Activated T-cell treated with anti-CD3 and anti-CD28 coated beads, Interleukin-2, amount 50 U/mL, for 72 hours (primary cell): Measurements from ENCODE around the gene ABCG8. TPM values are rescaled to one million over a fixed set of nuclear protein-coding genes. Genes with fewer than 3 reads are reported as not detected.

Experiments used
- ATAC-seq, 2 donors: fragments of 150-1000 bp; cut with Tn5 transposase; replicated peaks in 1 of 2; 2 replicates each; pipeline ENCODE4 v1.10.0; 2021; ENCODE audit warnings: moderate library complexity in 2 of 2, mild to moderate bottlenecking in 1 of 2
- DNase-seq, 2 donors: peaks; one replicate each; pipeline ENCODE4 v3.0.0; 2021 to 2022; ENCODE audit warnings: mixed read lengths in 1 of 2
- H3K27ac Mint-ChIP-seq: one replicate; pipeline ENCODE4 v1.8.0; 2022; ENCODE audit warnings: mild to moderate bottlenecking, moderate library complexity, mixed read lengths
- H3K27me3 Mint-ChIP-seq: one replicate; pipeline ENCODE4 v1.8.0; 2022; ENCODE audit warnings: low read depth, mixed read lengths
- H3K36me3 Mint-ChIP-seq, 2 donors: one replicate each; pipeline ENCODE4 v1.8.0; 2022; ENCODE audit warnings: mixed read lengths in 2 of 2, mild to moderate bottlenecking in 1 of 2; ENCODE audit not compliant: insufficient read depth in 2 of 2
- H3K4me1 Mint-ChIP-seq: one replicate; pipeline ENCODE4 v1.8.0; 2022; ENCODE audit warnings: low read depth, mixed read lengths
- H3K4me3 Mint-ChIP-seq, 2 donors: one replicate each; pipeline ENCODE4 v1.8.0; 2022; ENCODE audit warnings: mild to moderate bottlenecking in 2 of 2, mixed read lengths in 2 of 2, moderate library complexity in 2 of 2
- H3K9me3 Mint-ChIP-seq, 2 donors: one replicate each; pipeline ENCODE4 v1.8.0; 2022; ENCODE audit warnings: mixed read lengths in 2 of 2
- total RNA-seq, 2 donors: library from RNA; stranded (reverse); gene quantifications; one replicate each; pipeline ENCODE4 v1.2.3, GENCODE V29; 2022

The ABCG8 gene
- total RNA-seq, 2 donors from 2014 or later: not detected

DNA sequence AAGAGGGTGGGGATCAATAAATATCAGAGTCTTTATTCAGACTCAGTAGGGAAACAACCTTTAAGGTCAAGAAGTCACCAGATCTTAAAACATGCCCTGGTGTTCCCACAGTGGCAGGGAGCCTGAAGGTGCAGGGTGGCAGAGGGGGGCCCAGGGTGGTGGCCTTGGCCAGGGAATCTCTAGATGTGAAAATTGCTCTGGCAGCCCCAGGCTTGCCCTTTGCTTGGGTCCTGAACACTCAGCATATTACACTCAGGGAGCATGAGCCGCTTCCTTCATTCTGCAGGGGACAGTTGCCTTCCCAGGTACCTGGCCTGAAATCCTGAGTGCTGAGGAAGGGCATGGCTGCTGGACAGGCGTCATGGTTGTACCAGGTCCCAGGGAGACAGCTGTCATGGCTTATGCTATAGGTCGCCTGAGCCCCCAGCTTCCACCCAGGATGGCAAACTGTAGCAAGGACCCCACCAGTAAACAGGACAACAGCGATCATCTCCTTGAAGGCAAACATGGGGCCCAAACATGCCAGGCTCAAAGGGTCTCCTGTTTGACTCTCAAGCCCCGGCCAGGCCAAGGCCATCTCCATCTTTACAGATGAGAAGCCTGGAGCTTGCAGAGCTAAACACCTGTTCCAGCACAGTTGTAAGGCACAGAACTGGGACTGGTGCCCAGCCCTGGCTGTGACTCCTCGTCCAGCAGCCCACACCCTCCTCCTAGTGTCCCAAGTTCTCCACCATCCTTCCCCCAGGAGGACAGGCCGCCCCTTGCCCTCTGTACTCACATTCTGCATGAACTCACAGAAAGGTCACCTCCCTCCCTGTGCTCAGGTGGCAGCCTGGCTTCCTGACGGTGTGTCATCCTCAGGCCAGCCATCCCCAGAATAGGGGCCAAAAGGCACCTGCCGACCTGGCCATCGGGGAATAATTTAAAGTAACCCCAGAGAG is 14.6 kb downstream of the ABCG8 start:
- Mint-ChIP-seq H3K4me1 (no peaks in the 10 kb centered on the region), H3K9me3 (no peaks in the 10 kb centered on the region), H3K27me3 (peaks cover 57% of the 10 kb centered on the region), H3K4me3 (no peak overlapping the region), H3K36me3 (no peaks in the 10 kb centered on the region), H3K27ac (no peak overlapping the region)
- DNase-seq: no peak
- ATAC-seq: no peak

DNA sequence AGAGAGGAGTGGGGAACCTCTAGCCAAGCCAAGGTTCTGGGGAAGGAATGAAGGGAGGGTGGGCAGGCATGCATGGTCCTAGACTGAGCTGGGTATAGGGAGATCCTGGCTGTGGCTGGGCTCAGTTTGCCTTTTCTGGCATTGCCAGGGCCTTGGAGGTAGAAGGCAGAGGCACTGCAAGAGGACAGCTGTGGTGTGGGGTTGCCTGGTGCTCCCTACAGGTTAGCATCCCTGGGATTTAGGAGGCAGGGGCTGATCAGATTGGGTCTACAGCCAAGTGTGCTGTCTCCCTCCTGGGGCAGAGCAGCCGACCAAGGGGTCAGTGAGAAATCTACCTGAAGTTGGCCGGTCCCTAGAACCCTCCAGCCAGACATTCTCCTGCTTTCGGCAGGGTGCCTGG is 15.9 kb downstream of the ABCG8 start:
- DNase-seq (no peak), ATAC-seq (no peak)
- H3K9me3 Mint-ChIP-seq: no peaks in the 10 kb centered on the region
- H3K27me3 Mint-ChIP-seq: peaks cover 70% of the 10 kb centered on the region
- no peak overlapping the region for H3K4me3 Mint-ChIP-seq
- no peak overlapping the region for H3K27ac Mint-ChIP-seq
- no peaks in the 10 kb centered on the region for H3K4me1 Mint-ChIP-seq
- H3K36me3 Mint-ChIP-seq: no peaks in the 10 kb centered on the region

GRCh38 chr2:43855292-43855691 is 16.5 kb downstream of the ABCG8 start:
- H3K27me3 Mint-ChIP-seq: peaks cover 76% of the 10 kb centered on the region

DNA sequence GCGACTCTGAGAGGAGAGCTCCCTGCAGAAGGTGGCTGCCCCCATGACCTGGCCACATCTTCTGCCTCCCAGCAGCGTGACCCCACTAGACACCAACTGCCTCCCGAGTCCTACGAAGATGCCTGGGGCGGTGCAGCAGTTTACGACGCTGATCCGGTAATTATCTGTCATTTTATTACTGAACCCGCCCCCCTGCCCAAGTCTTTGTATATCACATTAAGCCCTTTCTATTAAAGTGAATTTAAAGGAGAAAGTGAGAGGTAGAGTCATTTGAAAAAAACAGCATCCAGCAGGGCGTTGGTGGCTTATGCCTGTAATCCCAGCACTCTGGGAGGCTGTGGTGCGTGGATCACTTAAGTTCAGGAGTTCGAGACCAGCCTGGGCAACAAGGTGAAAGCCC is 33.4 kb downstream of the ABCG8 start:
- Mint-ChIP-seq H3K9me3 (no peaks in the 10 kb centered on the region), H3K27ac (no peak overlapping the region), H3K36me3 (no peaks in the 10 kb centered on the region), H3K4me3 (no peak overlapping the region), H3K4me1 (no peaks in the 10 kb centered on the region), H3K27me3 (peaks cover 81% of the 10 kb centered on the region)
- no peak for DNase-seq
- ATAC-seq: no peak

More at GRCh38 chr2:43855292-43855691, 16.5 kb downstream of the ABCG8 start:
- H3K36me3 Mint-ChIP-seq: no peaks in the 10 kb centered on the region
- ATAC-seq: no peak
- no peak overlapping the region for H3K4me3 Mint-ChIP-seq
- no peak for DNase-seq
- no peak overlapping the region for H3K27ac Mint-ChIP-seq
- no peaks in the 10 kb centered on the region for H3K4me1 Mint-ChIP-seq
- H3K9me3 Mint-ChIP-seq: no peaks in the 10 kb centered on the region

GRCh38 chr2:43874776-43875451 is 36.1 kb downstream of the ABCG8 start:
- no peak for ATAC-seq
- H3K4me3 Mint-ChIP-seq: no peak overlapping the region

DNA sequence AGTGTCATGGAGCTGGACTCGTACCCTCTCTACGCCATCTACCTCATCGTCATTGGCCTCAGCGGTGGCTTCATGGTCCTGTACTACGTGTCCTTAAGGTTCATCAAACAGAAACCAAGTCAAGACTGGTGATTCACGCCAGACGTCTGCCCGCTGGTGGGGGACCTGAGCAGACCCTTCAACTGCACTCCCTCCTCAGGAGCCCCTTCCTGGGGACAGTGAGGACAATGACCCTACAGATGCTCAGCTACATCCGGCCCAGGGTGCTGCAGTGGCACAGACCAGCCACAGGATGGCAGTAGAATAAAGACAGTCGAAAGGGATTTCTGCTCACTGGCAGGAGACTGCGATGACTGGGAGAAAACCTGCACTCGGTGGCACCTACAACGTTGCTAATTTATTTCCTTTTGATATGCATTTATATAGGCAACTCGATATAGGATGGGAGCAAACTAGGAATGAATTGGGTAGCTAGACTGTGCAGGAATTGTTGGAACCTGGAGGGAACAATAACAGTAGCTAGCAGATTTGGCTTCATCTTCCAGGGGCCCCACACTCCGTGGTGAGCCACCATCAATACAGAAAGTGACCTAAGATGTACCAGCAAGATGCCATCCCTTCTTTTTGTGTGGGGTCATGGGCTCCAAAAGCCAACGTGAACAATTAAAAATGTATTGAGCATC is 39.2 kb downstream of the ABCG8 start:
- Mint-ChIP-seq H3K27ac (no peak overlapping the region), H3K36me3 (no peaks in the 10 kb centered on the region), H3K4me3 (peak overlapping the region in 1 of 2 donors; percentile 51), H3K9me3 (no peaks in the 10 kb centered on the region), H3K4me1 (peaks cover 13% of the 10 kb centered on the region), H3K27me3 (peaks cover 33% of the 10 kb centered on the region)
- DNase-seq (peak; percentile 74 to 79), ATAC-seq (peak; percentile 80 to 81)

More at GRCh38 chr2:43874776-43875451, 36.1 kb downstream of the ABCG8 start:
- H3K27ac Mint-ChIP-seq: no peak overlapping the region
- H3K36me3 Mint-ChIP-seq: no peaks in the 10 kb centered on the region
- H3K27me3 Mint-ChIP-seq: peaks cover 59% of the 10 kb centered on the region
- no peaks in the 10 kb centered on the region for H3K9me3 Mint-ChIP-seq
- peaks cover 13% of the 10 kb centered on the region for H3K4me1 Mint-ChIP-seq
- no peak for DNase-seq

DNA sequence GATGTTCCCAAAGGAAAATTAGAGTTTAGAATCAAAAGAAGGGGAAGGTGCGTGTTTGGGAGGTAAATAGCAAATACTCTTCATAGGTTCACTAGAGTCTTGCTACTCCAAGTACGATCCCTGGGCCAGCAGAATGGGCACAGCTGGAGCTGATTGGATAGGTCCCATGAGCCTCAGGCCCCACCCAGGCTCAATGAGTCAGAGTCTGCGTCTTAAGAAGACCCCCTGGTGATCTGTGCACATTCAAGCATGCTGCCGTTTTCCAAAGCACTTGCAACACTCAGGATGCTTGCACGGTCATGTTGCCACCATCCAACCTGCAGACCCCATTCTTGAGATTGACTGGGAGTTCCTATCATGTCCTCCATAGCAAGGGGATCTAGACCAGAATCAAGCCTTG is 40.5 kb downstream of the ABCG8 start:
- Mint-ChIP-seq H3K27me3 (peaks cover 20% of the 10 kb centered on the region), H3K27ac (no peak overlapping the region), H3K36me3 (no peaks in the 10 kb centered on the region), H3K9me3 (no peaks in the 10 kb centered on the region), H3K4me3 (no peak overlapping the region), H3K4me1 (peaks cover 13% of the 10 kb centered on the region)
- ATAC-seq (no peak), DNase-seq (no peak)

GRCh38 chr2:43880471-43880870 is 41.7 kb downstream of the ABCG8 start:
- Mint-ChIP-seq H3K9me3 (no peaks in the 10 kb centered on the region), H3K27ac (no peak overlapping the region), H3K36me3 (peaks cover 0 to 4% of the 10 kb centered on the region in 2 donors), H3K4me1 (peaks cover 13% of the 10 kb centered on the region), H3K4me3 (no peak overlapping the region), H3K27me3 (peaks cover 18% of the 10 kb centered on the region)
- no peak for DNase-seq
- ATAC-seq: no peak

- Mint-ChIP-seq H3K4me3 (no peak overlapping the region), H3K36me3 (peaks cover 0 to 4% of the 10 kb centered on the region in 2 donors), H3K27ac (no peak overlapping the region), H3K27me3 (peaks cover 14% of the 10 kb centered on the region), H3K9me3 (no peaks in the 10 kb centered on the region), H3K4me1 (peaks cover 13% of the 10 kb centered on the region)
- no peak for DNase-seq
- ATAC-seq: no peak
These were observed 42.2 kb downstream of the ABCG8 start for GRCh38 chr2:43880952-43881351.

GRCh38 chr2:43882312-43882711 is 43.5 kb downstream of the ABCG8 start:
- no peak overlapping the region for H3K27ac Mint-ChIP-seq

GRCh38 chr2:43884689-43885088 is 45.9 kb downstream of the ABCG8 start:
- H3K36me3 Mint-ChIP-seq: peaks cover 11 to 31% of the 10 kb centered on the region in 2 donors

More at GRCh38 chr2:43882312-43882711, 43.5 kb downstream of the ABCG8 start:
- no peaks in the 10 kb centered on the region for H3K27me3 Mint-ChIP-seq
- H3K9me3 Mint-ChIP-seq: no peaks in the 10 kb centered on the region
- ATAC-seq (no peak), DNase-seq (no peak)
- peaks cover 6 to 11% of the 10 kb centered on the region in 2 donors for H3K36me3 Mint-ChIP-seq
- H3K4me1 Mint-ChIP-seq: peaks cover 22% of the 10 kb centered on the region
- no peak overlapping the region for H3K4me3 Mint-ChIP-seq

GRCh38 chr2:43885132-43885632 is 46.4 kb downstream of the ABCG8 start:
- Mint-ChIP-seq H3K9me3 (no peaks in the 10 kb centered on the region), H3K27me3 (no peaks in the 10 kb centered on the region), H3K36me3 (peaks cover 11 to 35% of the 10 kb centered on the region in 2 donors), H3K4me1 (peaks cover 14% of the 10 kb centered on the region), H3K4me3 (no peak overlapping the region), H3K27ac (no peak overlapping the region)
- ATAC-seq: no peak
- DNase-seq: no peak

More at GRCh38 chr2:43884689-43885088, 45.9 kb downstream of the ABCG8 start:
- peaks cover 14% of the 10 kb centered on the region for H3K4me1 Mint-ChIP-seq
- ATAC-seq (no peak), DNase-seq (no peak)
- no peak overlapping the region for H3K27ac Mint-ChIP-seq
- no peak overlapping the region for H3K4me3 Mint-ChIP-seq
- H3K9me3 Mint-ChIP-seq: no peaks in the 10 kb centered on the region
- no peaks in the 10 kb centered on the region for H3K27me3 Mint-ChIP-seq

DNA sequence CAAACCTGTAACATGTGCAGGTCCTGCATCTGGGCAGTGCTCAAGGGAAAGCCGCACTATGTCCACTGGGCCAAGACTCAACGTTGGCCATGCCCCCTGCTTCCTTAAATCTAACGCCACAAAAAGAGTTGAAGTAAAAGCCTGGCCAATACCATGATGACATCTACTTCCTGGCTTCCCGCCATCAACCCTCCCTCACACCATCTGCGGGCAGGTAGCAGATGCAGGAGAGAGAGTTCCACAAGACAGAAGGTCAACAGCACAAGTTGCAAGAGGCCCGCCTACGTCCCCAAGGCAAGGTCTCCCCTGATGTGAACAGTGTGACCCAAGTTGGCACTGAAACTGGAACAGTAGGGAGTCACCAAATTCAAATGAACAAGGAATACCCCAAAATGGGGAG is 48.4 kb downstream of the ABCG8 start:
- H3K4me1 Mint-ChIP-seq: peaks cover 14% of the 10 kb centered on the region
- H3K27me3 Mint-ChIP-seq: no peaks in the 10 kb centered on the region
- H3K27ac Mint-ChIP-seq: no peak overlapping the region
- ATAC-seq (no peak), DNase-seq (no peak)
- no peak overlapping the region for H3K4me3 Mint-ChIP-seq
- peaks cover 11 to 42% of the 10 kb centered on the region in 2 donors for H3K36me3 Mint-ChIP-seq
- H3K9me3 Mint-ChIP-seq: no peaks in the 10 kb centered on the region
